GM12878 (cell line): ENCODE measurements around the gene COL6A3. TPM values are rescaled to one million over a fixed set of nuclear protein-coding genes. Genes with fewer than 3 reads are reported as not detected.

Experiments used
- ATAC-seq: fragments of 200-7000 bp; cut with Tn5 transposase; 3 replicates; pipeline ENCODE4 v1.9.1; 2020; ENCODE audit warnings: mild to moderate bottlenecking, moderate library complexity
- BruUV-seq: library from RNA; stranded (reverse); fragments of 400-500 nt; replicated peaks from 2 replicates; lab custom pipeline; 2021; lab: Mats Ljungman, UMichigan
- CTCF ChIA-PET: fragments of 300-600 bp; sonication (Branson Sonifier 250); formaldehyde crosslinking; extraction: SDS; loops from one replicate; lab custom pipeline; 2021; ENCODE audit warnings: inconsistent platforms; lab: Yijun Ruan, JAX
- POLR2A ChIA-PET: fragments of 350-600 bp; formaldehyde crosslinking; extraction: SDS; loops from one replicate; lab custom pipeline; 2021; ENCODE audit warnings: inconsistent platforms; lab: Charles Lee
- RAD21 ChIA-PET: fragments of 300-600 bp; sonication (Branson Sonifier 250); formaldehyde crosslinking; loops from one replicate; lab custom pipeline; 2023; ENCODE audit warnings: antibody characterized with exemption; ENCODE audit not compliant: unreplicated experiment; lab: Charles Lee
- SMC1A ChIA-PET: fragments of 300-600 bp; sonication (Branson Sonifier 250); formaldehyde crosslinking; loops from one replicate; lab custom pipeline; 2023; ENCODE audit not compliant: unreplicated experiment, uncharacterized antibody; lab: Charles Lee
- DNase-seq: peaks from one replicate; pipeline ENCODE4 v3.0.0-alpha.2; 2011; ENCODE audit warnings: low read depth, low spot score
- FAIRE-seq: peaks from 3 replicates; lab custom pipeline; 2011; peaks lifted over from hg19 to GRCh38; lab: Jason Lieb, UNC
- H2AFZ ChIP-seq: 2 replicates; pipeline ENCODE4 v1.6.0; 2011; ENCODE audit warnings: low read depth, low read length, control low read depth; ENCODE audit not compliant: control insufficient read depth
- H3K27ac ChIP-seq: 2 replicates; pipeline ENCODE4 v1.5.1; 2011; ENCODE audit warnings: control low read depth; ENCODE audit not compliant: control insufficient read depth, insufficient read depth
- H3K27me3 ChIP-seq, 2 experiments: replicated peaks in 1 of 2; 2 replicates each; pipeline versions ENCODE4 v1.6.0 to v1.6.1; 2011; ENCODE audit warnings: low read length in 1 of 2; ENCODE audit not compliant: control insufficient read depth in 2 of 2, insufficient read depth in 2 of 2
- H3K36me3 ChIP-seq, 2 experiments: 2 replicates each; pipeline ENCODE4 v1.5.1; 2011; ENCODE audit warnings: low read length in 1 of 2; ENCODE audit not compliant: control insufficient read depth in 2 of 2, insufficient read depth in 2 of 2
- H3K4me1 ChIP-seq: 2 replicates; pipeline ENCODE4 v1.6.1; 2011; ENCODE audit warnings: mild to moderate bottlenecking, low read length, moderate library complexity, mixed read lengths; ENCODE audit not compliant: control insufficient read depth, insufficient read depth
- H3K4me2 ChIP-seq: 2 replicates; pipeline ENCODE4 v1.6.0; 2011; ENCODE audit warnings: control low read depth; ENCODE audit not compliant: control insufficient read depth, insufficient read depth
- H3K4me3 ChIP-seq: fragments of 200-600 bp; sonication (generic); 2 replicates; pipeline ENCODE4 v1.5.1; 2016
- H3K79me2 ChIP-seq: 2 replicates; pipeline ENCODE4 v1.6.0; 2011; ENCODE audit warnings: low read length; ENCODE audit not compliant: control insufficient read depth, insufficient read depth
- H3K9ac ChIP-seq: 2 replicates; pipeline ENCODE4 v1.8.0; 2011; ENCODE audit warnings: low read length, control low read depth, mixed read lengths; ENCODE audit not compliant: control insufficient read depth, insufficient read depth
- H3K9me3 ChIP-seq: replicated peaks from 3 replicates; pipeline ENCODE4 v1.5.1; 2011; ENCODE audit warnings: mild to moderate bottlenecking, low read length; ENCODE audit not compliant: control insufficient read depth, insufficient read depth
- H4K20me1 ChIP-seq: 2 replicates; pipeline ENCODE4 v1.6.0; 2011; ENCODE audit not compliant: control insufficient read depth, insufficient read depth
- ASH2L ChIP-seq: fragments of 300-600, 200-600 bp; sonication (generic); IDR thresholded peaks from 2 replicates; pipeline ENCODE4 v1.6.1; 2017; ENCODE audit warnings: low read depth, mild to moderate bottlenecking, borderline replicate concordance
- ATF7 ChIP-seq: fragments of 450-650 bp; IDR thresholded peaks from 2 replicates; pipeline ENCODE4 v1.6.1; 2016; ENCODE audit warnings: low read depth, mild to moderate bottlenecking
- CBX3 ChIP-seq: fragments of 200-600 bp; sonication (generic); IDR thresholded peaks from 2 replicates; pipeline ENCODE4 v1.6.1; 2016; ENCODE audit warnings: low read depth, borderline replicate concordance
- CHD2 ChIP-seq: IDR thresholded peaks from 2 replicates; pipeline ENCODE4 v1.6.1; 2011; ENCODE audit warnings: low read depth, low read length, improper control_type of control experiment, borderline replicate concordance
- CREM ChIP-seq: IDR thresholded peaks from 2 replicates; pipeline ENCODE4 v1.6.1; 2014; ENCODE audit warnings: antibody characterized with exemption, low read depth
- NBN ChIP-seq: fragments of 450-650 bp; IDR thresholded peaks from 2 replicates; pipeline ENCODE4 v1.6.1; 2016
- PKNOX1 ChIP-seq: fragments of 450-650 bp; IDR thresholded peaks from 2 replicates; pipeline ENCODE4 v1.6.1; 2016; ENCODE audit warnings: mild to moderate bottlenecking
- RB1 ChIP-seq: fragments of 450-650 bp; formaldehyde crosslinking; IDR thresholded peaks from 2 replicates; pipeline ENCODE4 v1.6.1; 2017; ENCODE audit warnings: mild to moderate bottlenecking, borderline replicate concordance
- RBBP5 ChIP-seq: fragments of 200-600 bp; sonication (generic); conservative IDR thresholded peaks from 2 replicates; pipeline ENCODE4 v1.6.1; 2016
- RELA ChIP-seq: fragments of 450-650 bp; IDR thresholded peaks from 2 replicates; pipeline ENCODE4 v1.8.0; 2014; ENCODE audit warnings: borderline replicate concordance; ENCODE audit not compliant: partially characterized antibody
- REST ChIP-seq: IDR thresholded peaks from 2 replicates; pipeline ENCODE4 v1.6.1; 2012; ENCODE audit warnings: mild to moderate bottlenecking, low read depth, low read length
- RFX5 ChIP-seq: IDR thresholded peaks from 2 replicates; pipeline ENCODE4 v1.6.1; 2011; ENCODE audit warnings: low read depth, low read length, improper control_type of control experiment
- SMC3 ChIP-seq: IDR thresholded peaks from 2 replicates; pipeline ENCODE4 v1.6.1; 2011; ENCODE audit warnings: low read length, improper control_type of control experiment, borderline replicate concordance
- STAT3 ChIP-seq: IDR thresholded peaks from 2 replicates; pipeline ENCODE4 v1.6.1; 2011; ENCODE audit warnings: low read depth, low read length, improper control_type of control experiment
- TBL1XR1 ChIP-seq: IDR thresholded peaks from 2 replicates; pipeline ENCODE4 v1.6.1; 2012; ENCODE audit warnings: low read depth, low read length, improper control_type of control experiment
- YBX1 ChIP-seq: fragments of 450-650 bp; IDR thresholded peaks from 2 replicates; pipeline ENCODE4 v1.6.1; 2016; ENCODE audit warnings: antibody characterized with exemption
- WGBS: methylation state at CpG from one replicate; pipeline ENCODE4 v1.1.6; 2016; ENCODE audit warnings: low lambda C conversion rate; ENCODE audit not compliant: insufficient replicate concordance, insufficient coverage; ENCODE audit errors: missing lambda C conversion rate; 5-methylcytosine and 5-hydroxymethylcytosine counted together
- in situ Hi-C: fragments of 300-500 bp; cut with MboI; formaldehyde crosslinking; loops from 9 replicates; pipeline ENCODE4 v1.14.3; 2018; ENCODE audit warnings: mixed read lengths
- intact Hi-C: fragments of 100-400 bp; cut with micrococcal nuclease; formaldehyde crosslinking; loops from one replicate; pipeline ENCODE4 v1.14.2; 2022; ENCODE audit not compliant: unreplicated experiment
- polyA plus RNA-seq, 11 experiments: library from polyadenylated mRNA; depleted of rRNA in 4 of 11; unstranded in 6 of 11; stranded (reverse) in 5 of 11; fragments of >200 nt; fragmentation: Nextera tagmentation in 4 of 11; fragmentation: Illumina TruSeq in 1 of 11; extraction: Ambion mirVana in 4 of 11; extraction: Trizol in 1 of 11; gene quantifications; 1 replicate in 1 of 11; 2 replicates in 10 of 11; pipeline versions ENCODE4 v1.2.1 to v1.2.3, GENCODE V29; 2011 to 2016; ENCODE audit warnings: inconsistent platforms in 2 of 11, missing spikeins in 2 of 11, low read depth in 1 of 11
- total RNA-seq, 4 experiments: library from RNA; depleted of rRNA in 3 of 4; stranded (reverse); fragments of >200 nt in 3 of 4; fragmentation: Illumina TruSeq in 1 of 4; extraction: Trizol in 1 of 4; gene quantifications; 2 replicates each; pipeline versions ENCODE4 v1.2.1 to v1.2.3, GENCODE V29; 2013 to 2021
- TF ChIP-seq, protein P1 (sequence below): IDR thresholded peaks from 2 replicates; pipeline ENCODE4 v1.6.1; 2012; ENCODE audit warnings: low read length, inconsistent platforms
- TF ChIP-seq, protein P2 (sequence below): fragments of 450-650 bp; IDR thresholded peaks from 2 replicates; pipeline ENCODE4 v1.6.1; 2018; ENCODE audit warnings: borderline replicate concordance, mild to moderate bottlenecking; ENCODE audit not compliant: partially characterized antibody

Gene COL6A3
- total and polyA plus RNA-seq, 10 of the 15 experiments (the other 5 are each of a cell fraction or from before 2014, with no cell fraction given) = 0.01 to 0.51 (median 0.09) TPM; not detected in 4

DNA sequence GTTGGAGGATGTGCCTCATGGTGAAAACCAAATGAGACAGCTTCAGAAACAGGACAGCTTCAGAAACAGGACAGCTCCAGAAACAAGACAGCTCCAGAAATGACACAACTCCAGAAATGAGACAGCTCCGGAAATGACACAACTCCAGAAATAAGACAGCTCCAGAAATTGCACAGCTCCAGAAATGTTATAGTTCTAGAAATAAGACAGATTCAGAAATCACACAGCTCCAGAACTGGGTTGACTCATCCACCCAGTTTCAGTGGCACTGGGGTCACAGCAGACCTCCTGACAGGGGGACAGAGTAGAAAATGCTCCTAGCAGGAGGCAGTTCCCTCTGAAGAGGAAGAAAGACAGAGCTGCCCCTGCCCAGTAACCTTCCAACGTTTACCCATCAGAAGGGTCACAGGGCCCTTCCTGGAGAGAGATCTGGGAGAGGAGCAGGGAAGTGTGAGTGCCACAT, 26.9 kb upstream of the COL6A3 start:
- Histone ChIP-seq H3K4me3 (no peak overlapping the region), H3K9ac (no peak overlapping the region), H4K20me1 (no peaks in the 10 kb centered on the region), H3K27ac (no peak overlapping the region), H2AFZ (no peak overlapping the region), H3K79me2 (no peaks in the 10 kb centered on the region), H3K4me2 (no peak overlapping the region), H3K4me1 (peaks cover 17% of the 10 kb centered on the region), H3K36me3 (no peaks in the 10 kb centered on the region), H3K9me3 (no peaks in the 10 kb centered on the region; the same call in 2 of the 3 replicates), H3K27me3 (no peaks in the 10 kb centered on the region)
- DNase-seq (no peak), ATAC-seq (peak; percentile 48), FAIRE-seq (peak; percentile 78)
- intact Hi-C loops = no loop called here
- RAD21 ChIA-PET = no interaction called here
- BruUV-seq = no TSS peak
- in situ Hi-C loops = no loop called here
- SMC1A ChIA-PET = interaction anchor here (0.8 to 1.5 kb wide), 2 partner anchors 33 to 68 kb away, joined by 3 read pairs; no protein-coding TSS in a partner anchor
- POLR2A ChIA-PET = interaction anchor here (1.2 kb wide), 1 partner anchor 11 kb away, joined by 3 read pairs; no protein-coding TSS in a partner anchor
- 0% methylated on average over 2 of the region's 2 CpGs for WGBS
- CTCF ChIA-PET = interaction anchor here (0.9 to 1.5 kb wide), 3 partner anchors 35 to 333 kb away, joined by 3 to 4 read pairs (median 3); no protein-coding TSS in a partner anchor
- no peak for TF ChIP-seq CBX3
- no peak for TF ChIP-seq ASH2L
- peak; percentile 66; the same call in 1 of the 2 replicates for TF ChIP-seq TBL1XR1
- TF ChIP-seq CREM = peak; percentile 68
- TF ChIP-seq RFX5 = no peak
- TF ChIP-seq ATF7 = no peak
- no peak for TF ChIP-seq NBN
- TF ChIP-seq, protein P1, sequence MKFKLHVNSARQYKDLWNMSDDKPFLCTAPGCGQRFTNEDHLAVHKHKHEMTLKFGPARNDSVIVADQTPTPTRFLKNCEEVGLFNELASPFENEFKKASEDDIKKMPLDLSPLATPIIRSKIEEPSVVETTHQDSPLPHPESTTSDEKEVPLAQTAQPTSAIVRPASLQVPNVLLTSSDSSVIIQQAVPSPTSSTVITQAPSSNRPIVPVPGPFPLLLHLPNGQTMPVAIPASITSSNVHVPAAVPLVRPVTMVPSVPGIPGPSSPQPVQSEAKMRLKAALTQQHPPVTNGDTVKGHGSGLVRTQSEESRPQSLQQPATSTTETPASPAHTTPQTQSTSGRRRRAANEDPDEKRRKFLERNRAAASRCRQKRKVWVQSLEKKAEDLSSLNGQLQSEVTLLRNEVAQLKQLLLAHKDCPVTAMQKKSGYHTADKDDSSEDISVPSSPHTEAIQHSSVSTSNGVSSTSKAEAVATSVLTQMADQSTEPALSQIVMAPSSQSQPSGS = peak; percentile 93
- no peak for TF ChIP-seq PKNOX1
- no peak for TF ChIP-seq RELA
- no peak for TF ChIP-seq SMC3
- TF ChIP-seq REST = no peak
- no peak for TF ChIP-seq CHD2
- no peak for TF ChIP-seq RB1
- TF ChIP-seq YBX1 = no peak
- no peak for TF ChIP-seq STAT3
- TF ChIP-seq RBBP5 = no peak
- TF ChIP-seq, protein P2, sequence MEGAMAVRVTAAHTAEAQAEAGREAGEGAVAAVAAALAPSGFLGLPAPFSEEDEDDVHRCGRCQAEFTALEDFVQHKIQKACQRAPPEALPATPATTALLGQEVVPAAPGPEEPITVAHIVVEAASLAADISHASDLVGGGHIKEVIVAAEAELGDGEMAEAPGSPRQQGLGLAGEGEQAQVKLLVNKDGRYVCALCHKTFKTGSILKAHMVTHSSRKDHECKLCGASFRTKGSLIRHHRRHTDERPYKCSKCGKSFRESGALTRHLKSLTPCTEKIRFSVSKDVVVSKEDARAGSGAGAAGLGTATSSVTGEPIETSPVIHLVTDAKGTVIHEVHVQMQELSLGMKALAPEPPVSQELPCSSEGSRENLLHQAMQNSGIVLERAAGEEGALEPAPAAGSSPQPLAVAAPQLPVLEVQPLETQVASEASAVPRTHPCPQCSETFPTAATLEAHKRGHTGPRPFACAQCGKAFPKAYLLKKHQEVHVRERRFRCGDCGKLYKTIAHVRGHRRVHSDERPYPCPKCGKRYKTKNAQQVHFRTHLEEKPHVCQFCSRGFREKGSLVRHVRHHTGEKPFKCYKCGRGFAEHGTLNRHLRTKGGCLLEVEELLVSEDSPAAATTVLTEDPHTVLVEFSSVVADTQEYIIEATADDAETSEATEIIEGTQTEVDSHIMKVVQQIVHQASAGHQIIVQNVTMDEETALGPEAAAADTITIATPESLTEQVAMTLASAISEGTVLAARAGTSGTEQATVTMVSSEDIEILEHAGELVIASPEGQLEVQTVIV = no peak
